GM06990 (cell line): ENCODE data around the gene LECT2.

Source experiments
- DNase-seq: peaks from one replicate; pipeline ENCODE4 v3.0.0-alpha.2; 2011; ENCODE audit not compliant: insufficient read length; ENCODE audit errors: extremely low read depth
- H3K27me3 ChIP-seq: replicated peaks from 2 replicates; pipeline ENCODE4 v1.6.0; 2011; ENCODE audit warnings: low read length; ENCODE audit not compliant: control insufficient read depth, insufficient read depth
- H3K36me3 ChIP-seq: 2 replicates; pipeline ENCODE4 v1.5.1; 2011; ENCODE audit warnings: low read length; ENCODE audit not compliant: control insufficient read depth, insufficient read depth
- H3K4me3 ChIP-seq: replicated peaks from 2 replicates; pipeline ENCODE4 v1.5.1; 2011; ENCODE audit warnings: low read depth, mild to moderate bottlenecking, control low read depth, low read length
- TF ChIP-seq, protein P1 (sequence below): IDR thresholded peaks from 2 replicates; pipeline ENCODE4 v1.5.1; 2011; ENCODE audit warnings: low read length, control low read depth, mild to moderate bottlenecking, inconsistent platforms; ENCODE audit not compliant: insufficient read depth, poor library complexity, severe bottlenecking

LECT2 gene

DNA sequence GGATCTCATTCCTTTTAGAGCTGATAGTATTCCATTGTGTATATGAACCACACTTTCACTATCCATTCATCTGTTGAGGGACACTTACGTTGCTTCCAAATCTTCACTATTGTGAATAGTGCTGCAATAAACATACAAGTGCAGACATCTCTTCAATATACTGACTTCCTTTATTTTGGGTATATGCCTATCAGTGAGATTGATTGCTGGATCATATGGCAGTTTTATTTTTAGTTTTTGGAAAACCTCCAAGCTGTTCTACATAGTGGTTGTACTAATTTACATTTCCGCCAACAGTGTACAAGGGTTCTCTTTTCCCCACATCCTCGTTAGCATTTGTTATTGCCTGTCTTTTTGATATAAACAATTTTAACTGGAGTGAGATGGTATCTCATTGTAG lies 33.8 kb upstream of the LECT2 start:
- no peaks in the 10 kb centered on the region for H3K36me3 ChIP-seq
- DNase-seq: no peak
- H3K27me3 ChIP-seq: peaks cover 1% of the 10 kb centered on the region; the same call in 1 of the 2 replicates
- TF ChIP-seq, protein P1, sequence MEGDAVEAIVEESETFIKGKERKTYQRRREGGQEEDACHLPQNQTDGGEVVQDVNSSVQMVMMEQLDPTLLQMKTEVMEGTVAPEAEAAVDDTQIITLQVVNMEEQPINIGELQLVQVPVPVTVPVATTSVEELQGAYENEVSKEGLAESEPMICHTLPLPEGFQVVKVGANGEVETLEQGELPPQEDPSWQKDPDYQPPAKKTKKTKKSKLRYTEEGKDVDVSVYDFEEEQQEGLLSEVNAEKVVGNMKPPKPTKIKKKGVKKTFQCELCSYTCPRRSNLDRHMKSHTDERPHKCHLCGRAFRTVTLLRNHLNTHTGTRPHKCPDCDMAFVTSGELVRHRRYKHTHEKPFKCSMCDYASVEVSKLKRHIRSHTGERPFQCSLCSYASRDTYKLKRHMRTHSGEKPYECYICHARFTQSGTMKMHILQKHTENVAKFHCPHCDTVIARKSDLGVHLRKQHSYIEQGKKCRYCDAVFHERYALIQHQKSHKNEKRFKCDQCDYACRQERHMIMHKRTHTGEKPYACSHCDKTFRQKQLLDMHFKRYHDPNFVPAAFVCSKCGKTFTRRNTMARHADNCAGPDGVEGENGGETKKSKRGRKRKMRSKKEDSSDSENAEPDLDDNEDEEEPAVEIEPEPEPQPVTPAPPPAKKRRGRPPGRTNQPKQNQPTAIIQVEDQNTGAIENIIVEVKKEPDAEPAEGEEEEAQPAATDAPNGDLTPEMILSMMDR: no peak
- H3K4me3 ChIP-seq: no peak overlapping the region

DNA sequence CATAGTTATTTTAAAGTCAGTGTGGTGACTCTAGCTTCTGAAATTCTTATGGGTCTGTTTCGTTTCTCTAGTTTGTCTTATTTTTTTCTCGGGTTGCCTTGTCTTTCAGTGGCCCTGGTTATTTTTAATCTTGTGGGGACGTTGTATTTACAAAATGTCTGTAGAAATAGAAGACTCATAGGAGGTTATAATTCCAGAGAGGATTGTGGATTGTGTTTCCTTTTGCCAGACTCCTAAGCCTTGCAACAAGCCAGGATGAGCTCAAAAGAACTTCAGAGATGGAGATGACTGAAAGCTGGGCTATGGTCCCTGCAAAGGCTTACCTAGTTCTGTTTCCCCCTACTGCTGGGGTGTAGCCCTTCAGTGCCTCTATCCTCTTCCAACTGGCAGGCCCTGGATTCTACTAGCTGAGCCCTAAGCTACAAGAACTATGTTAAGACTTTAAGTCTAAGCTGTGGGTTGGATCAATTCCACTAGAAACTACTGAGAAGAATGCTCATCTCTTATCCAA lies 32.2 kb upstream of the LECT2 start:
- Histone ChIP-seq H3K36me3 (no peaks in the 10 kb centered on the region), H3K4me3 (no peak overlapping the region)
- no peak for DNase-seq

DNA sequence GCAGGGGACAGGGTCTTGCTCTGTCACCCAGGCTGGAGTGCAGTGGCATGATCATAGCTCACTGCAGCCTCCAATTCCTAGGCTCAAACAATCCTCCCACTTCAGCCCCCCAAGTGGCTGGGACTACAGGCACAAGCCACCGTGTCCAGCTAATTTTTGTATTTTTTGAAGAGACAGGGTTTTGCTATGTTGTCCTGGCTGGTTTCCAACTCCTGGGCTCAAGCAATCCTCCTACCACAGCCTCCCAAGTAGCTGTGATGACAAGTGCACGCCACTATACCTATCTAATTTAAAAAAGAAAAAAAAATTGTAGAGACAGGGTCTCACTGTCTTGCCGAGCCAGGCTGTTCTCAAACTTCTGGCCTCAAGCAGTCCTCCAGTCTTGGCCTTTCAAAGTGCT lies 31.6 kb upstream of the LECT2 start:
- Histone ChIP-seq H3K4me3 (no peak overlapping the region), H3K27me3 (peaks cover 1% of the 10 kb centered on the region; the same call in 1 of the 2 replicates), H3K36me3 (no peaks in the 10 kb centered on the region)
- TF ChIP-seq, protein P1: no peak
- DNase-seq: no peak

More for the DNA sequence above, 32.2 kb upstream of the LECT2 start:
- TF ChIP-seq, protein P1: no peak
- H3K27me3 ChIP-seq: peaks cover 1% of the 10 kb centered on the region; the same call in 1 of the 2 replicates

DNA sequence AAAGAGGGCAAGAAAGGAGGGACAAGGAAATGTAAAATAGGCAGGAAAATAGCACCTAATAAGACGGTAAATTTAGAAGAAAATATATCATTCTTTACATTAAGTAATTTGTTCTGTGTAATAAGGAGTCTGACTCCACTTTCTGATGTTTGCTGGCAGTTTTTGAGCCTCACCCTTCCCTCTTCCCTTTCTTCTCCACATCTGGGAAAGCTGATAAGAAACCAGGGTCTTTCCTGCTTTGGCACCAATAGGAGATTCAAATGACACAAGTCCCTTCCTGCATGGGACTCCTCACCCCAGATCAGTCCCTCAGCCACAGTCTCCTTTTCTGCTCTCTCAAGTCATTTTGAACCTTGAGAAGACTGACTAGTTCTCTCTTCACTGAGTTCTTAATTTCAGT lies 31.2 kb upstream of the LECT2 start:
- TF ChIP-seq, protein P1: no peak
- Histone ChIP-seq H3K27me3 (no peaks in the 10 kb centered on the region; the same call in 1 of the 2 replicates), H3K36me3 (no peaks in the 10 kb centered on the region), H3K4me3 (no peak overlapping the region)
- no peak for DNase-seq

DNA sequence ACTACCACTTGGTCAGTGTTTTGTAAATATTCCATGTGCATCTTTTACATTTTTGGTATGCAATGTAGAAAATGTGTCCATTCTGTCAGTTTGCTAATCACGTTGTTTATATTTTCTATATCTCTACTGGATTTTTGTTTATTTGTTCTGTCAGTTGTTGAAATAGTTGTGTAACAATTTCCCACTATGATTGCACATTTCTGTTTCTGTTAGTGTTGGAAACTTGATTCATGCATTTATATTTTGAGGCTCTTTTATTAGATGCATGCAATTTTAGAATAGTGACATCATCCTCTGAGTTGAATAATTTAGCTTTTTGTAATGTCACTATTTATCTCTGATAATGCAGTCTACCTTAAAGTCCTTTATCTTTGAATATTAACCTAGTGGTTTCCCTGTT lies 25.8 kb upstream of the LECT2 start:
- TF ChIP-seq, protein P1: no peak
- DNase-seq: no peak

DNA sequence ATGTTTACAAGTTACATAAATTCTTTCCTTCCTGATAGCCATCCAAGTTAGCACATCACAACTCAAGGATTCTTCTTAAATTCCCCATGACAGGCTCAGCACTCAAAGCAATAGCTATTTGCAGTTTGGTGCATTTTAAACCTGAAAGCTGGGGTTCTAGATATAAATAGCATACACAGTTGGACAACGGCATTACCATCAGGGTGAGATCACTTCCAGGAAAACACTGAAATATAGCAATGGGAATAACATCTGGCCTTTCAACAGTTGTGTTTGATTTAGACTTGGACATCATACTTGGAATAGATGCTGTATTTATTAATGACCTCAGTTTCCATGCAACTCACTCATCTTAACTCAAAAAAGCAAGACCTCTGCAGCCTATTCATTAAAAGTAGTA lies 24.7 kb upstream of the LECT2 start:
- no peak for DNase-seq
- Histone ChIP-seq H3K4me3 (no peak overlapping the region), H3K27me3 (peaks cover 1% of the 10 kb centered on the region), H3K36me3 (no peaks in the 10 kb centered on the region)
- TF ChIP-seq, protein P1: no peak

More for the DNA sequence above, 25.8 kb upstream of the LECT2 start:
- Histone ChIP-seq H3K4me3 (no peak overlapping the region), H3K27me3 (peaks cover 1% of the 10 kb centered on the region), H3K36me3 (no peaks in the 10 kb centered on the region)
